Activated B cell treated with CpG ODN at 0.5 μM for 24 hours (primary cell): ENCODE measurements around the gene MAP6. TPM values are rescaled to one million over a fixed set of nuclear protein-coding genes. Genes with fewer than 3 reads are reported as not detected.

ENCODE experiments used
- ATAC-seq: fragments of 200-7000 bp; cut with Tn5 transposase; one replicate; pipeline ENCODE4 v1.10.0; 2021; ENCODE audit warnings: low read depth, mild to moderate bottlenecking, moderate library complexity
- CTCF ChIA-PET: fragments of 350-600 bp; sonication (Branson Sonifier 250); formaldehyde crosslinking; loops from one replicate; lab custom pipeline; 2021; ENCODE audit warnings: antibody characterized with exemption; lab: Charles Lee
- POLR2A ChIA-PET: fragments of 350-600 bp; sonication (Branson Sonifier 250); formaldehyde crosslinking; loops from one replicate; lab custom pipeline; 2021; ENCODE audit warnings: antibody characterized with exemption; lab: Charles Lee
- DNase-seq: peaks from one replicate; pipeline ENCODE4 v3.0.0; 2022
- H3K27ac Mint-ChIP-seq: one replicate; pipeline ENCODE4 v1.8.0; 2020; ENCODE audit warnings: mixed read lengths
- H3K27me3 Mint-ChIP-seq: one replicate; pipeline ENCODE4 v1.8.0; 2021; ENCODE audit warnings: mixed read lengths
- H3K36me3 Mint-ChIP-seq: one replicate; pipeline ENCODE4 v1.8.0; 2021; ENCODE audit warnings: low read depth, mixed read lengths
- H3K4me1 Mint-ChIP-seq: one replicate; pipeline ENCODE4 v1.8.0; 2021; ENCODE audit warnings: mixed read lengths
- H3K4me3 Mint-ChIP-seq: one replicate; pipeline ENCODE4 v1.8.0; 2020; ENCODE audit warnings: mild to moderate bottlenecking, mixed read lengths
- H3K9me3 Mint-ChIP-seq: one replicate; pipeline ENCODE4 v1.8.0; 2020; ENCODE audit warnings: mixed read lengths
- intact Hi-C: fragments of 100-400 bp; cut with micrococcal nuclease; formaldehyde crosslinking; loops from one replicate; pipeline ENCODE4 v1.15.1; 2024
- total RNA-seq: library from RNA; stranded (reverse); gene quantifications from 2 replicates; pipeline ENCODE4 v1.2.3, GENCODE V29; 2022
- TF ChIP-seq, protein P1 (sequence below): fragments of 200-600 bp; IDR thresholded peaks from one replicate; pipeline ENCODE4 v1.8.0; 2022; ENCODE audit warnings: antibody characterized with exemption, mild to moderate bottlenecking

The MAP6 gene
- total RNA-seq, 1 donor from 2014 or later = 0.40 TPM

- ATAC-seq = no peak
- POLR2A ChIA-PET = interaction anchor here (0.6 kb wide), 1 partner anchor 129 kb away, joined by 13 read pairs; no protein-coding TSS in a partner anchor
- H3K27ac Mint-ChIP-seq = no peak overlapping the region
Observed at GRCh38 chr11:75548595-75549272, 120.1 kb downstream of the MAP6 start.

GRCh38 chr11:75547617-75548058 is 121.2 kb downstream of the MAP6 start:
- CTCF ChIA-PET = interaction anchor here (1.2 kb wide), 1 partner anchor 320 kb away, joined by 4 read pairs; no protein-coding TSS in a partner anchor
- TF ChIP-seq, protein P1, sequence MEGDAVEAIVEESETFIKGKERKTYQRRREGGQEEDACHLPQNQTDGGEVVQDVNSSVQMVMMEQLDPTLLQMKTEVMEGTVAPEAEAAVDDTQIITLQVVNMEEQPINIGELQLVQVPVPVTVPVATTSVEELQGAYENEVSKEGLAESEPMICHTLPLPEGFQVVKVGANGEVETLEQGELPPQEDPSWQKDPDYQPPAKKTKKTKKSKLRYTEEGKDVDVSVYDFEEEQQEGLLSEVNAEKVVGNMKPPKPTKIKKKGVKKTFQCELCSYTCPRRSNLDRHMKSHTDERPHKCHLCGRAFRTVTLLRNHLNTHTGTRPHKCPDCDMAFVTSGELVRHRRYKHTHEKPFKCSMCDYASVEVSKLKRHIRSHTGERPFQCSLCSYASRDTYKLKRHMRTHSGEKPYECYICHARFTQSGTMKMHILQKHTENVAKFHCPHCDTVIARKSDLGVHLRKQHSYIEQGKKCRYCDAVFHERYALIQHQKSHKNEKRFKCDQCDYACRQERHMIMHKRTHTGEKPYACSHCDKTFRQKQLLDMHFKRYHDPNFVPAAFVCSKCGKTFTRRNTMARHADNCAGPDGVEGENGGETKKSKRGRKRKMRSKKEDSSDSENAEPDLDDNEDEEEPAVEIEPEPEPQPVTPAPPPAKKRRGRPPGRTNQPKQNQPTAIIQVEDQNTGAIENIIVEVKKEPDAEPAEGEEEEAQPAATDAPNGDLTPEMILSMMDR = no peak
- ATAC-seq (peak; percentile 61), DNase-seq (no peak)
- H3K27me3 Mint-ChIP-seq = peaks cover 17% of the 10 kb centered on the region
- no peak overlapping the region for H3K4me3 Mint-ChIP-seq
- intact Hi-C loops = loop anchor here (1.0 to 5.0 kb wide), 8 partner anchors 50 to 771 kb away; partner anchors contain the start of genes DGAT2 and MAP6
- no peak overlapping the region for H3K27ac Mint-ChIP-seq
- no peaks in the 10 kb centered on the region for H3K36me3 Mint-ChIP-seq
- POLR2A ChIA-PET = no interaction called here
- no peaks in the 10 kb centered on the region for H3K4me1 Mint-ChIP-seq
- no peaks in the 10 kb centered on the region for H3K9me3 Mint-ChIP-seq

More at GRCh38 chr11:75548595-75549272, 120.1 kb downstream of the MAP6 start:
- CTCF ChIA-PET = interaction anchor here (1.2 kb wide), 1 partner anchor 319 kb away, joined by 4 read pairs; no protein-coding TSS in a partner anchor
- no peak overlapping the region for H3K4me3 Mint-ChIP-seq
- no peaks in the 10 kb centered on the region for H3K9me3 Mint-ChIP-seq
- no peak for DNase-seq
- H3K4me1 Mint-ChIP-seq = no peaks in the 10 kb centered on the region
- H3K27me3 Mint-ChIP-seq = peaks cover 17% of the 10 kb centered on the region
- TF ChIP-seq, protein P1 = no peak
- H3K36me3 Mint-ChIP-seq = no peaks in the 10 kb centered on the region
- intact Hi-C loops = loop anchor here (5.0 kb wide), 1 partner anchor 119 kb away; the partner anchor contains the start of gene MAP6

- H3K9me3 Mint-ChIP-seq = no peaks in the 10 kb centered on the region
- H3K27ac Mint-ChIP-seq = no peak overlapping the region
- no peaks in the 10 kb centered on the region for H3K36me3 Mint-ChIP-seq
- intact Hi-C loops = loop anchor here (1.0 to 5.0 kb wide), 8 partner anchors 50 to 771 kb away; partner anchors contain the start of genes DGAT2 and MAP6
- no peak overlapping the region for H3K4me3 Mint-ChIP-seq
- CTCF ChIA-PET = no interaction called here
- ATAC-seq (no peak), DNase-seq (no peak)
- TF ChIP-seq, protein P1 = no peak
- POLR2A ChIA-PET = no interaction called here
- H3K27me3 Mint-ChIP-seq = peaks cover 17% of the 10 kb centered on the region
- no peaks in the 10 kb centered on the region for H3K4me1 Mint-ChIP-seq
Observed at GRCh38 chr11:75547177-75547576, 121.7 kb downstream of the MAP6 start.

DNA sequence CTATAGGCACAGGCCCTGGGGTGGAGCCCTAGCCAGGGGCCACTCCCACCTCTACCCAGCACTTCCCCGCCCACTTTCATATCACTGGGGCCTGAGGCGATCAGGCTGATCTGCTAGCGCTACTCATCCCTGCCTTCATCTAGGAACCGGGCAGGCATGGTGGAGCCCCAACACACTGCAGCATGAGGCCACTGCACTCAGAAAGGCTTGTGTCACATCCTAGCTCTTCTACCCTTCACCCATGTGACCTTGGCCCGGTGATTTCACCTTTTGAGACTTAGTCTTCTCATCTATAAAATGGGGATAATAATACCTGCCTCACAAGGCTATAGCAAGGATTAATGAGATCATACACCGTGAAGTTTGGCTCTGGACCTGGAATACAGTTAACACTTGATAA is 125.0 kb downstream of the MAP6 start:
- DNase-seq (no peak), ATAC-seq (peak; percentile 34)
- intact Hi-C loops = no loop called here
- no peak overlapping the region for H3K27ac Mint-ChIP-seq
- TF ChIP-seq, protein P1 = no peak
- ChIA-PET CTCF (interaction anchor here (1.1 kb wide), 1 partner anchor 99 kb away, joined by 3 read pairs; no protein-coding TSS in a partner anchor), POLR2A (no interaction called here)
- H3K4me1 Mint-ChIP-seq = no peaks in the 10 kb centered on the region
- no peaks in the 10 kb centered on the region for H3K36me3 Mint-ChIP-seq
- no peak overlapping the region for H3K4me3 Mint-ChIP-seq
- no peaks in the 10 kb centered on the region for H3K9me3 Mint-ChIP-seq
- H3K27me3 Mint-ChIP-seq = peaks cover 17% of the 10 kb centered on the region

DNA sequence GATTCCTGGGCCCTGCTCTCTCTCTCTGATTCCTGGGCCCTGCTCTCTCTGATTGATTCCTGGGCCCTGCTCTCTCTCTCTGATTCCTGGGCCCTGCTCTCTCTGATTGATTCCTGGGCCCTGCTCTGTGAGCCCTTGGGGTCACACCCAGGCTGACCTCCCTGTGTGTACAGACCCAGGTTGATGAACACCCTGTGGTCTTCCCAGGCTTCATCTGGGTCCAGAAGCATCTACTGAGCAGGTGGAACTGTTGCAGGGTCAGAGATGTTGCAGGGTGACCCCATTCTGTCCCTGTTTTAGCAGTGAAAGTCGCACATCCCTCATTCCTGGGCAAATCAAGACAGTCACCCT is 126.8 kb downstream of the MAP6 start:
- intact Hi-C loops = no loop called here
- CTCF ChIA-PET = no interaction called here
- no peaks in the 10 kb centered on the region for H3K9me3 Mint-ChIP-seq
- H3K4me3 Mint-ChIP-seq = no peak overlapping the region
- no peak for ATAC-seq
- H3K27me3 Mint-ChIP-seq = peaks cover 15% of the 10 kb centered on the region
- no peak for DNase-seq
- TF ChIP-seq, protein P1 = no peak
- H3K4me1 Mint-ChIP-seq = peaks cover 17% of the 10 kb centered on the region
- POLR2A ChIA-PET = no interaction called here
- H3K27ac Mint-ChIP-seq = no peak overlapping the region
- no peaks in the 10 kb centered on the region for H3K36me3 Mint-ChIP-seq
